Measurements from ENCODE around the gene LRRC42.

- TF ChIP-seq POLR2A (IDR thresholded peaks at IDR 0.05; ENCODE audit: low read length) (no peak), GATA1 (IDR thresholded peaks at IDR 0.05; ENCODE audit: low read depth, low read length) (no peak)
These were observed 36.0 kb downstream of the LRRC42 start for GRCh38 chr1:53982034-53982762.

Measured in erythroblast (primary cell).